NCI-H2081 (cell line): Measurements from ENCODE around the gene KIF3C.
"Not testable (repeated sequence)": the region's sequence is repeated elsewhere in the genome, so short reads cannot be mapped to it uniquely, and the experiment has no call there.

Experiments used
- DNase-seq, 2 experiments: peaks; one replicate each; lab custom pipeline; 2025; lab: John Stamatoyannopoulos, UW

KIF3C gene

DNA sequence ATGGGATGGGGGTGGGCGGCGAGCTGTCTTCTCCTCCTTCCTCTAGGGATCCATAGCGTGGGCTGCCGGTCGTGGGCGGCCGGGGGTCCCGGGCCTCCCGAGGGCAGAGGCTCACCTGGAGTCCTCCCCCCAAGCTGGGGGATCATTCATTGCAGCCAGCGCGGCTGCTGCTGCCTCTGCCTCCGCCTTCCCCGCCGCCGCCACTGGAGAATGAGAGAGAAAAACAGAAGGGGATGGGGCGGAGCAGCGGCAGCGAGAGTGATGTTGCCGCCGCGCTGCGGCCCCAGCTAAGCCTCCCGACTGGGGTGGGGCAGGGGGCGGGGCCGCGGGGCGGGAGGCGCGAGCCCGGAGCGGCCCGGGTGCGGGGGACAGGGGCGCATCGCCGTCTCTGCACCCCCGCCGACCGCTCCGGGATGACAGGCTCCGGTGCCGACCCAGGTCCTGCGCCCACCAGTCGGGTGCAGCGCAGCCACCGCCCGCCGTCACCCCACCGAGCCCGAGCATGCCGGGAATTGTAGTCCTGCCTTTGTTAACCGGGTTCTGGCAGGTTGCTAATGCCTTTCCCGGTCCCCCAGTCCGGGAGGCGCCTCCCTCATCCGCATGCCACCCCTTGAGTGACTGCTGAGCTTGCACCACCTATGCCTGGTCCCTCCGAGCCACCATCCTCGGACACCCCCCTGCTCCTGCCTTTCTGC, at the start of gene KIF3C:
TSS of gene KIF3C (minus strand) at position 225 of the 695 bp plus-strand sequence. CDS start 580 bp downstream, outside the sequence.
- peak; percentile 75 to 85 for DNase-seq

- not testable (repeated sequence) for DNase-seq
Measured at GRCh38 chr2:26028083-26028482, 45.8 kb upstream of the KIF3C start.

DNA sequence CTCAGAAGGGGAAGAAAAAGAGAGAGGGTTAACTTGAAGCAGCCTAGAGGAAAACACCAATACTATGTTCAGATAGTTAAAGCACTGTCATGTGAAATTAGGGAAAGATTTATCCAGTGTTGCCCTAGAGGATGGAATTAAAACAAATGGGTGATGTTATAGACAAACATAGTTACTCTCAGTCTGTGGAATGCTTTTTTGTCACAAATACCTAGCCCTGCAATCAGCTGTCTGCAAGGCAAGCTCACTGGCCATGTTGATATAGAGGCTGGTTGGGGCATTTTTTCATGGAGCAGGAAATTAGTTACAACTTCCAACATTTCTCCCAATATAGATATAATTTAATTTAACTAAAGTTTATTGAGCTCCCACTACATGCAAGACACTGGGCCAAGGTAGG, 43.2 kb upstream of the KIF3C start:
- no peak for DNase-seq

- no peak for DNase-seq
Measured at GRCh38 chr2:26024260-26024659, 42.0 kb upstream of the KIF3C start.

DNA sequence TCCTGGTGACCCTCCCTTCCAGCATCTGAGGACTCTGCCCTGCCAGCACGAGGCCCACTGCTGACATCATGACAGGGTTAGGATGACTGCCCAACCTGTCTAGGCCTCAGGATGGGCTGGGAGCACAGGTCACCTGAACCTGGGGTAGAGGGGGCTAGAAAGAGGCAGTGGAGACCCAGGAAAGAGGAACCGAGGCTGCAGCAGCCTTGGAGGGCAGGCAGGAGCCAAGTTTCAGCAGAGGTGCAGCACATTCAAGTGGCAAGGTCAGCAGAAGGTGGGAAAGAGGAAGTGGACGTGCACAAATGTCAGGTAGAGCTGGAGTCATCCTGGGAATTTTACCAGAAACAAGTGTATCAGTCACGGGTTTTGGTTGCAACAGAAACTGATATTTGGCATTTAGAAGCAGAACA, 37.9 kb upstream of the KIF3C start:
- no peak for DNase-seq

DNA sequence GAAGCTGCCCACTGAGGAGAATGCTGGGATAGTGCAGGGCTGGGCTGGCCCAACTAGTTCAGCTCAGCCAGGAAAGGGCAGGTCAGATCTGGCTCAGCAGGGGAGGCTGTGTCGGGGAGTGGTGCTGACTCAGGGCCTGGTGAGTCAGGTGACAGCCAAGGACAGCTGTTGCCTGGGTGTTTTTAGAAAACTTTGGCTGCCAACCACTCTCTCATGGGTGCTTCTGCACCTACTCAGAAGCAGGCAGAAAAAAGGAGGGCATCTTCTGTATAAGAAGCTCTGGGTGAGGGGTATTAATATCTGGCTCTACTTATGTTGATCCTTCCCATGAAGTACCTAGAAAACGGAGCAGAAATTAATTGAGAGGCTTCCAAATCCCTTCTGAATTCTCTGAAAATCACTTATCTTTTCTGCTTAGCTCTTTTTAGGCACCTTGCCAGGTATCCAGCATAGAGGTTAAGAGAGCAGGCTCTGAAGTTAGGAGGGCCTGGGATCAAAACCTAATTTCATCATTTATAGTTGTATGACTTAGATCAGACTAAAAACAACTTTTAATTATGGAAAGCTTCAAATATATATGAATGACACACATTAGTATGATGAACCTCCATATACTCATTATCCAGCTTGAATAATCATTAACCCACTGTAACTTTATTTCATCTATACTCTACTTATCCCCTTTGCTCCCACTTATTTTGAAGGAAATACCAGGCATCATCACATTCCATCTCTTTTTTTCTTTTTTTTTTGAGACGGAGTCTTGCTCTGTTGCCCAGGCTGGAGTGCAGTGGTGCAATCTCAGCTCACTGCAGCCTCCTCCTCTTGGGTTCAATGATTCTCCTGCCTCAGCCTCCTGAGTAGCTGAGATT, 36.1 kb upstream of the KIF3C start:
- peak in 1 of 2 experiments; percentile 30 for DNase-seq

DNA sequence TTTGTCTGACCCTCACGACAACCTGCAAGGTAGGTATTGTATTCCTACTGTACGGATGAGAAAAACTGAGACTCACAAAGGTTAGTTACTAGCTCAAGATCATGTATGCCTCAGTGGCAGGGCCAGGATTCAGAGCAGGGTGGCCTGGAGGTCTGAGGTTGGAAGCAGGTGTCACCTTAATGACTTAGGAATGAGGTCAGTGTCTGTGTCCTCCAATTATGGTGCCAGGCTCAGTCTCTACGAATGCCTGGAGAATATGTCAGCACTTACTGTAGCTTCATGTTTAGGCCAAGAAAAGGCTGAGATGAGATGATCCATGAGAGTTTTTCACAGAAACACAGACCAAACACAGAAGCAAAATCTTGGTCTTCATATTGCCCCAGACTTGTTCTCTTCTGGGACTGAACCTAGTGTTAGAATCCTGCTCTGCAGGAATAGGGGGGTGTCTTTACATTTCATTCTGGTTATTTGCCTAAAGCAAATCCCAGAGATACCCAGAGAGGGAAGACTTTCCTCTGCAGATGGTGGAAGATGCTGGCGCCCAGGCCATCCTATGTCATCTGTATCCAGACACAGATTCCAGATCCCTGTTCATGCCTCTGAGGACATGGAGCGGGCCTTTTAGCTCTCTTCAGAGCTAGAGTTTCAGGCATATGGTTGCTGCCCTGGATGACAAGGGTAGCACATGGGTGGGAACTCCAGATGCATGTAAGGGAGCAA, 35.3 kb upstream of the KIF3C start:
- no peak for DNase-seq

DNA sequence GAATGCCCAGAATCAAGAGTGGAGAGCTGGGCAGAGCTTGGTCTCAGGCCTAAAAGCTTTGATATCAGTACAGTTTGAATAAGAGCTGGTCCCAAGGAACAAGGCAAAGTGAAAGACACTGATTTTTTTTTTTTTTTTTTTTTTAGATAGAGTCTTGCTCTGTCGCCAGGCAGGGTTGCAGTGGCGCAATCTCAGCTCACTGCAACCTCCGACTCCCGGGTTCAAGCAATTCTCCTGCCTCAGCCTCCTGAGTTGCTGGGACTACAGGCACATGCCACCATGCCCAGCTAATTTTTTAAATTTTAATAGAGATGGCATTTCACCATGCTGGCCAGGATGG, 34.4 kb upstream of the KIF3C start:
- not testable (repeated sequence) for DNase-seq

DNA sequence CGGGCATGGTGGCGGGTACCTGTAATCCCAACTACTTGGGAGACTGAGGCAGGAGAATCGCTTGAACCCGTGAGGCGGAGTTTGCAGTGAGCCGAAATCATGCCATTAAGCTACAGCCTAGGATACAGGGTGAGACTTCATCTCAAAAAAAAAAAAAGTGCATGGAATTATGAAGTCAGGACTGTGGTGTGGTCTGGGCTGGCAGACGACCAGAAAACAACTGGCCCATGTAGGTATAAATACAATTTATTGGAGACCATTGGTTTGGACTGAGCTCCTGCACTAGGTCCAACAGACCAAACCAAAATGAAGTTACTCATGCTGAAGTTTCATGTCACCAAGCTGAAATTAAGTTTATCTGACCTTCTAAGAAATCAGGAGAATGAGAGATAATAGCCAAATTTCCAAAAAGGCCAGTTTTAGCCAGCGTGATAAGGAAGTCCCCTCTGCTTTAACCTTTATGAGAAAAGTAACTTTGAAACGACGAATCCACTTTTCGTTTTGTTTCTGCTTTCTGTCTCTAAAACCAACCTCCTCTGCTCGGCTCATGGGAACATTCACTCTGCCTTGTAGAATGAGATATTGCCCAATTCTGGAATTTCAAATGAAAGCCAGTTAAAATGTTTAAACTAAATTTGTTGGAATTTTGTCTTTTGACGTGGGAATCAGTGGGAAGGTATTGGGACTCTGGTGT, 33.9 kb upstream of the KIF3C start:
- no peak for DNase-seq

GRCh38 chr2:26013668-26014067, 31.4 kb upstream of the KIF3C start:
- DNase-seq, result no peak

DNA sequence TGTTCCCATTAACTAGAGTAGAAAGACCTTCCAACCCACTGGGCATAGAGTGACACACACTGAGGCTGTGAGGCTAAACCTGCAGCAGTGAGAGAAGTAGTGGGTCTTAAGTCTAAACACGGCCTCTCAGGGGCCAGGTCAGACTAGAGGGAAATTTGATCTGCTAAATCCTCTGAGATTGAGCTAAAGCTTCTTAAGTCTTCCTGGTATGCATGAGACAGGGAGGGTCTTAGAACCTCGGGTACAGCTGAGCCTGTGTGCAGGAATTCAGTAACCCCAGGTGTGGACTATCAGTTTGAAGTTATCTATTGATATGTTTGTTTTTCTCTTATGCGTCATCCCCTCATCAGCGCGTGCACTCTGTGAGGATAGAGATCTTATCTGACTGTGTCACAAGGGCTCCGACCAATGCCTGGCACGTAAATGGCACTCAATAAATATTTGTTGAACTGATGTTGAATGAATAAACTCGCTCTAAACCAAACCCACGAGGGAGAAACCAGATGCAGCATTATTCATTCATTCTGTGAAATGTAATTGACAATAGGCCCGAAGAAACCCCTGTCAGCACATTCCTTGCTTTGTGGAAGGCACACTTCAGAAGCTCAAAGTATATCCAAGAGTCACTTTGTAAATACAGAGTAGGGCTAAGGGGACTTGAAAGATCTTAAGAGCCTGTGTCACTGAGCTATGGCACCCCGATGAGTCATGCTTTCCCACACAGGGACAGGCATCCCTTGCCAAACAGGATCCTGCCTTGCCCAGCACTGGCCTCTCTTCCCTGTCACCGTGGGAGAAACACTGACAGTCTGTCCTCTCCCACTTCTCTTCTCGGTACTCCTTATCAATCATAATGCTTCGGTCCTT, 29.9 kb upstream of the KIF3C start:
- DNase-seq, result no peak

- DNase-seq, result no peak
Measured at GRCh38 chr2:26011609-26011989, 29.3 kb upstream of the KIF3C start.

- DNase-seq, result no peak
Measured at GRCh38 chr2:26010943-26011342, 28.6 kb upstream of the KIF3C start.

DNA sequence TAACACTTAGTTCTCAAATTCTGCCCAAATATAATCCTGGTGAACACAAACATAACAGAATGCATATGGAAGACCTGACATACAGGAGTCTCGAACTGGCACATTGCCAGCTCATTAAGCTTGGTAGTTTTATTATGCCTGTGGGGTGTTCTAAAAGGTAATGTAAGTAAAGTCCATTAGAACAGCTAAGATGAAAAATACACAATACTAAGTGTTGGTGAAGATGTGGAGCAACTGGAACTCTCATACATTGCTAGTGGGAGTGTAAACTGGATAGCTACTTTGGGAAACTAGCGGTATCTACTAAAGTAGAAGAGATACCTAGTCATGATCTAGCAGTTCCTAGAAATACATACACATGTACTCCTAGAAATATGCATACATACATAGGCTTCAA, 27.3 kb upstream of the KIF3C start:
- DNase-seq, result no peak

GRCh38 chr2:26008851-26009566, 26.7 kb upstream of the KIF3C start:
- DNase-seq, result no peak

DNA sequence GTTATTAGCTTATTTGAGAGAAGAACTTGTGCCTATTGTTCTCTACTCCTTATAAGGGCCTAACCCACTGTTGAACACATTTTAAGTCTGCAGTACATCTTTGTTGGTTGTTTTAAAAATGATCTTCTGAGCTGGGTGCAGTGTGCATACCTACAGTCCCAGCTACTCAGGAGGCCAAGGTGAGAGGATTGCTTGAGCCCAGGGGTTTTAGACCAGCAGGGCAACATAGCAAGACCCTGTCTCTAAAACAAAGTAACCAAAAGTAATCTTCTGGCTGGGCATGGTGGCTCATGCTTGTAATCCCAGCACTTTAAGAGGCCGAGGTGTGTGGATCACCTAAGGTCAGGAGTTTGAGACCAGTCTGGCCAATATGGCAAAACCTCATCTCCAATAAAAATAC, 25.8 kb upstream of the KIF3C start:
- no peak for DNase-seq

- no peak for DNase-seq
Measured at GRCh38 chr2:26002632-26003310, 20.5 kb upstream of the KIF3C start.

DNA sequence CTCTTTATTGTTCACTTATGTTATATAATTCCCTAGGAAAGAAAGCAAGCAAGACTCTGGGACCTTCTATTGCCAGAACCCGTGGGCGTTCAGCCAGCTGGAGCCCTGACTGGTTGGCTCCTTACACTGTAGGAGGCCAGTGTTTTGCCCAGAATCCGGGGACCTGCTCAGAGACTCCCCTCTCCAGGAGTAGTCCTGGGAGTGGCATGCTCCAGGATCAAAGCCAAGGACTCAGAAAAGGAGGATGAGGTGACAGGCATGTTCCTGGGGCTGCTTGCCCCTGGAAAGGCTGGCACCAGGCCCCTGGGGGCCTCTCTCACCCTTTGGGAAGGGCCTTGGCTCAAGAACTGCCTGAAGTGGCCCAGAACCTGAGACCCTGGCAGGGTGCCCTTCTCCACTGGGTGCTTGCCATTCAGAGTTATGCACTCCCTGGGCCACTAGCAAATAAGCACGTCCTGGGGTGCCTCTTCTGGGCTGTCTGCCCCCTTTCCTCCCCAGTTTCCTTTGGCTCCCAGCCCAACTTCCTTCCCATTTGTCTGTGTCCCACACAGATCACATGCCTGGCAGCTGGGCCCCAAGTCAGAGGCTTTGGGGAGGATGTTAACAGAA, 19.6 kb upstream of the KIF3C start:
- DNase-seq, result peak; percentile 65 to 87

DNA sequence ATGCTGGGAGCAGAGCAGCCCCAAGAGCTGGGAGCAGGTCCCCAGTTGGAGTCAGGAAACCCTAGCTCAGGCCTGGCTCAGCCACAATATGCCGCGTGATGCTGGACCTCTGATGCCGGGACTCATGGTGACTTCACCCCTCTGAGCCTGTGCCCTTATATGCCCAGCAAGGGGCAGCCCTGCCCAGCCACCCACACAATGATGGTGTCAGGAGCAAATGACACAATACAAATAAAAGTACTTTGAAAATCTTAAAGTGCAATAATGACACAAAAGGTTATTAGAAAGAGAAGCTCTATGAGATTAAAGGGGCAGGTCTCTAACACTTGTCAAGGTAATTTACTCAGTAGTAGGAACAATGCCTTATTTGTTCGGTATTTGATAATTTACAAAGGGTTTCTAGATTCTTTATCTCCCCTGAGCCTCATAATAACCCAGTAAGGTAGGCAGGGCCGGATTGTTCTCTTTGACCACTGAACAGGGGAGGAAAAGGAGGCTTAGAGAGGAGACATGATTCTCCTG, 18.3 kb upstream of the KIF3C start:
- no peak for DNase-seq
